Epithelial cell of esophagus (primary cell): ENCODE data around the gene CARD19.

Source experiments
- DNase-seq: peaks from one replicate; pipeline ENCODE4 v3.0.0; 2010; ENCODE audit warnings: low read depth
- H3K4me3 ChIP-seq: 2 replicates; pipeline ENCODE4 v1.5.1; 2011; ENCODE audit warnings: mild to moderate bottlenecking, low read length, control low read depth
- TF ChIP-seq, protein P1 (sequence below): IDR thresholded peaks from 2 replicates; pipeline ENCODE4 v1.5.1; 2011; ENCODE audit warnings: low read depth, mild to moderate bottlenecking, low read length, control low read depth, inconsistent platforms; ENCODE audit not compliant: insufficient read depth; ENCODE audit errors: missing control alignments

CARD19 gene

DNA sequence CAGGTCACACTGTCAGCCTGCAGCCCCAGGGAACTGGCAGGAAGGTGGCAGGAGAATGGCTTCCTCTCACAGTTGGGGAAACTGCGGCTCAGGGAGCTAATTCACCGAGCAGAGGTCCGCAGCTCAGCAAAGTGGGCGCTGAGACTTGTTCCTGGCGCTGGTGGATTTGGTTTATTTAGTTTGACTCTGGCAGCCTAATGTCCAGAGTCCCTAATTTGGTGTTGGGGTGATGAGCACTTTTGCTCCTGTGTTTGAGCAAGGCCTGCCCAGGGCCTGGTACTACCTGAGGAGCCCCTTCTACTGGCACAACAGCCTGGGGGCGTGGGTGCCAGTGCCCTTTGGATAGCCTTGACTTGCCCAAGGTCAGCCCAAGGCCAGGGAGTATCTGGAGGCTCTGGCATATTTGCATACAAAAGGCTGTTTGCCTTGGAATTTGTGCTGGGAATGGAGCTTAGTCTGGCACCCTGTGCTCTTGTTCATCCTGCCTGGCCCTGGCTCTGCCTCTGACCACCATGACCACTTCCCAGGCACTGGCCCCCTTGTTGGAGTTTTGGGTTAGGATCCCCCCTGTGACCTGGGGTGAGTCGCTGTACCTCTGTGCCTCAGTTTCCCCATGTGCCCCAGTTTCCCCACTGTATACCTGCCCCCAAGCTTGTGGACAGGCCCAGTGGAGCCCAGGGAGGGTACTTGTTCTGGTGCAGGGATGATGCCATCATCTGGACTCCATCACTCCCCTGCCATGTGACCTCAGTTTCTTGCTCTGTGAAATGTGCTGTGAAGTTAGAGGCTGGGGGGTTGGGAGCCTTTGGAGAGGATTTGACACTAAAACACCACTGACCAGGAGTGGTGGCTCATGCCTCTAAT is 36.1 kb upstream of the CARD19 start:
- H3K4me3 ChIP-seq = no peak overlapping the region
- no peak for DNase-seq
- TF ChIP-seq, protein P1, sequence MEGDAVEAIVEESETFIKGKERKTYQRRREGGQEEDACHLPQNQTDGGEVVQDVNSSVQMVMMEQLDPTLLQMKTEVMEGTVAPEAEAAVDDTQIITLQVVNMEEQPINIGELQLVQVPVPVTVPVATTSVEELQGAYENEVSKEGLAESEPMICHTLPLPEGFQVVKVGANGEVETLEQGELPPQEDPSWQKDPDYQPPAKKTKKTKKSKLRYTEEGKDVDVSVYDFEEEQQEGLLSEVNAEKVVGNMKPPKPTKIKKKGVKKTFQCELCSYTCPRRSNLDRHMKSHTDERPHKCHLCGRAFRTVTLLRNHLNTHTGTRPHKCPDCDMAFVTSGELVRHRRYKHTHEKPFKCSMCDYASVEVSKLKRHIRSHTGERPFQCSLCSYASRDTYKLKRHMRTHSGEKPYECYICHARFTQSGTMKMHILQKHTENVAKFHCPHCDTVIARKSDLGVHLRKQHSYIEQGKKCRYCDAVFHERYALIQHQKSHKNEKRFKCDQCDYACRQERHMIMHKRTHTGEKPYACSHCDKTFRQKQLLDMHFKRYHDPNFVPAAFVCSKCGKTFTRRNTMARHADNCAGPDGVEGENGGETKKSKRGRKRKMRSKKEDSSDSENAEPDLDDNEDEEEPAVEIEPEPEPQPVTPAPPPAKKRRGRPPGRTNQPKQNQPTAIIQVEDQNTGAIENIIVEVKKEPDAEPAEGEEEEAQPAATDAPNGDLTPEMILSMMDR = no peak

GRCh38 chr9:93060746-93061259 is 35.2 kb upstream of the CARD19 start:
- DNase-seq = no peak
- H3K4me3 ChIP-seq = no peak overlapping the region

GRCh38 chr9:93061260-93061751 is 34.7 kb upstream of the CARD19 start:
- TF ChIP-seq, protein P1 = no peak
- no peak for DNase-seq
- no peak overlapping the region for H3K4me3 ChIP-seq

More at GRCh38 chr9:93060746-93061259, 35.2 kb upstream of the CARD19 start:
- TF ChIP-seq, protein P1 = no peak

DNA sequence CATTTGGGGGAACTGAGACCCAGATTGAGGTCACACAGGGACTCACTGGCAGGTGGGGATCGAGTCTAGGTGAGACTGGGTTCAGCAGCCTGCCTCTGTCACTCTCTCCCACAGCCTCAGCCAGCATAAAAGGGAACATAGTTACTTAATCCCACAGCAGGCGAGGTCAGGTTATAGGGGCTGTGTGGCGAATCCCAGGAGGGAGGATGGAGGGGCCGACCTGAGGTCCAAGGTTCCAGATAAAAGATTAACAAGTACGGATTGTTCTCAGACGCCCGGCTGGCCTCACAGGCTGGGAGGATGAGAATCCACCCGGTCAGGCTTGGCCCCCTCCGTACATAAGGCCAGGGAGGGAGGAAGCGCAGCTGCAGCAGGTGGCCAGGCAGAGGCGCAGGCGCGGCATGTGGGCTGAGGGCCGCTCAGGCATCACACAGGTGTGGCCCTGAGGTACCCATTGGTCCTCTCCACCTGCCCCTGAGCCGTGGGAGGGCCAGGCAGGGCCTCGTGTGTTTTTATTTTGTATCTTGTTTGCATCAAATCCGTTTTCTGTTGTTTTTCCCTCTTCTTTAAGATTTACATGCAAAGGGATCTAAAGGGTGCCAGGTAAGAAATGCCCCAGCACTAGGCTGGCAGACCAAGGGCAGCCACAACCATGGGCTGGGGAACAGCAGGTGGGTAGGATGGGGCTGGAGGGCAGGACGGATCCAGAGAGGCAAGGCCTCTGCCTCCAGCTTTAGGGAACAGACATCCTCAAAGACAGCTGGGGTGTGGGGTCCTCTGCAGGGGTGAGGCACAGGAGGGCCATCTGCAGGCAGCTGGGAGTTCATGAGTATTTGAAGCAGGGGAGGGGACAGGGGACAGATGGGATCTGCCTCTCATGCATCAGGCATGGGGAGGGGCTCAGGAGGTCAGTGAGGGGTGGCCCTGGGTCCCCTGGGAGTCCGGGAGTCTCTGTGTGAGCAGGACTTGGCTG is 33.9 kb upstream of the CARD19 start:
- H3K4me3 ChIP-seq = no peak overlapping the region
- DNase-seq = no peak
- TF ChIP-seq, protein P1 = no peak

DNA sequence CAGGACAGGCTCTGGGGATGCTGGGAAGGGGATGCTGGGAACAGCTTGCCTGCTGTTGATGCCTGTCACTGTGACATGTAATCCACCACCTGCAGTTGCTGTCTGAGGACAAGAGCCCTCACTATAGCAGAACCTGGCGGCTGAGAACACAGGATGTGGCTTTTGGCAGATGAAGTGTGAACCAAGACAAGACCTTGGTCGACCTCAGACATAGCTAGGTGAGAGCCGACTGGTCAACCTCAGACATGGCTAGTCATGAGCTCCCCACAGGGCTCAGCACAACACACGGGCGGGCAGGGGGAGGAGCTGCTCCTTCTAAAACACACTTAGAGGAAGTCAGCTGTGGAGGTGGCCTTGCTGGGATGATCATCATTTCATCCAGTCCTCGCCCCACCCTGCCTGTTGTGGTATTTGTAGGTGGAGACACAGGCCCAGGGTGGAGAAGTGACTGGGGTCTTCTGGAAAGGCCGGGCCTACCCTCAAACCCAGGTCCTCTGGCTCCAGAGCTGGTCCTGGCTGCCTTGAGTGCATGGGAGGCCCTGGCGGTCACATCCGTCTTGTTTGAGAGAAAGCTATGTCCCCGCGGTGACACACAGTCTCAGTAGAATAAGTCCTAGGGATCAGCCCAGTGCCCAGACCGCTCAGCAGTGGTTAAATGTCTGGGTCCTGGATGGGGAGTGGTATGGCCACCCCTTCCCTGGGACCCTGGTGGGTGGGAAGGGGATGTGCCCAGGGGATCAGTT is 31.5 kb upstream of the CARD19 start:
- no peak for DNase-seq
- no peak overlapping the region for H3K4me3 ChIP-seq

More for the DNA sequence above, 31.5 kb upstream of the CARD19 start:
- TF ChIP-seq, protein P1 = no peak
